Coronary artery (tissue), 2 donors: Measurements from ENCODE around the gene MKRN3.

Source experiments
- DNase-seq: peaks from one replicate; pipeline ENCODE4 v3.0.0-alpha.2; 2017; ENCODE audit warnings: low spot score
- H3K27ac ChIP-seq, 2 donors: fragments of 200-600 bp; sonication (generic); one replicate each; pipeline ENCODE4 v1.5.1; 2016 to 2019
- H3K4me3 ChIP-seq: fragments of 200-600 bp; sonication (generic); 2 replicates; pipeline ENCODE4 v1.5.1; 2016; ENCODE audit warnings: mild to moderate bottlenecking, moderate library complexity
- CTCF ChIP-seq: fragments of 200-600 bp; sonication (generic); IDR thresholded peaks from one replicate; pipeline ENCODE4 v1.5.1; 2019; ENCODE audit warnings: antibody characterized with exemption

Gene MKRN3

GRCh38 chr15:23566651-23567050 is 1.2 kb downstream of the MKRN3 start:
- Histone ChIP-seq H3K4me3 (no peak overlapping the region), H3K27ac (no peak overlapping the region)
- TF ChIP-seq CTCF, result no peak
- DNase-seq, result no peak

GRCh38 chr15:23567921-23568320 is 2.4 kb downstream of the MKRN3 start:
- TF ChIP-seq CTCF, result no peak
- no peak for DNase-seq
- H3K4me3 ChIP-seq, result no peak overlapping the region
- H3K27ac ChIP-seq, result no peak overlapping the region

GRCh38 chr15:23569151-23569925 is 3.9 kb downstream of the MKRN3 start:
- no peak for TF ChIP-seq CTCF
- H3K4me3 ChIP-seq, result no peak overlapping the region
- no peak for DNase-seq
- no peak overlapping the region for H3K27ac ChIP-seq

GRCh38 chr15:23570486-23570885 is 5.0 kb downstream of the MKRN3 start:
- TF ChIP-seq CTCF, result no peak
- Histone ChIP-seq H3K27ac (no peak overlapping the region), H3K4me3 (no peak overlapping the region)
- no peak for DNase-seq

GRCh38 chr15:23572844-23573243 is 7.4 kb downstream of the MKRN3 start:
- Histone ChIP-seq H3K27ac (no peak overlapping the region), H3K4me3 (no peak overlapping the region)
- DNase-seq, result no peak
- TF ChIP-seq CTCF, result no peak

- Histone ChIP-seq H3K4me3 (no peak overlapping the region), H3K27ac (no peak overlapping the region)
- no peak for TF ChIP-seq CTCF
- DNase-seq, result no peak
Observed at GRCh38 chr15:23574742-23575141, 9.3 kb downstream of the MKRN3 start.

GRCh38 chr15:23576061-23576460 is 10.6 kb downstream of the MKRN3 start:
- TF ChIP-seq CTCF, result no peak
- no peak overlapping the region for H3K27ac ChIP-seq
- DNase-seq, result no peak
- no peak overlapping the region for H3K4me3 ChIP-seq
